KMS-11 (cell line): ENCODE data around the gene KMT2B.

Experiments used
- H2AFZ ChIP-seq: fragments of 200-600 bp; sonication (generic); 2 replicates; pipeline ENCODE4 v1.6.1; 2016; ENCODE audit warnings: antibody characterized with exemption, mixed run types, low read depth
- H3K27ac ChIP-seq: fragments of 200-600 bp; sonication (generic); 2 replicates; pipeline ENCODE4 v1.6.1; 2016; ENCODE audit warnings: mild to moderate bottlenecking, mixed run types
- H3K27me3 ChIP-seq: fragments of 200-600 bp; sonication (generic); 2 replicates; pipeline ENCODE4 v1.6.1; 2017; ENCODE audit warnings: mild to moderate bottlenecking, low read depth, mixed run types, moderate library complexity; ENCODE audit not compliant: insufficient read depth
- H3K36me3 ChIP-seq: fragments of 200-600 bp; sonication (generic); 2 replicates; pipeline ENCODE4 v1.6.1; 2017; ENCODE audit warnings: mild to moderate bottlenecking, mixed run types; ENCODE audit not compliant: insufficient read depth
- H3K4me1 ChIP-seq: fragments of 200-600 bp; sonication (generic); 2 replicates; pipeline ENCODE4 v1.6.1; 2016; ENCODE audit warnings: mild to moderate bottlenecking, low read depth, mixed run types; ENCODE audit not compliant: poor library complexity, severe bottlenecking
- H3K4me2 ChIP-seq: fragments of 200-600 bp; sonication (generic); 2 replicates; pipeline ENCODE4 v1.7.0; 2016; ENCODE audit warnings: mild to moderate bottlenecking, mixed run types
- H3K4me3 ChIP-seq: fragments of 200-600 bp; sonication (generic); IDR thresholded peaks from 2 replicates; pipeline ENCODE4 v1.6.1; 2017; ENCODE audit warnings: low read depth, low read length, mixed read lengths; ENCODE audit not compliant: insufficient read depth
- H3K79me2 ChIP-seq: fragments of 200-600 bp; sonication (generic); 2 replicates; pipeline ENCODE4 v1.6.1; 2016; ENCODE audit warnings: low read depth, mixed run types; ENCODE audit not compliant: insufficient read depth
- H3K9ac ChIP-seq: fragments of 200-600 bp; sonication (generic); 2 replicates; pipeline ENCODE4 v1.6.1; 2016; ENCODE audit warnings: mild to moderate bottlenecking, mixed run types
- H4K20me1 ChIP-seq: fragments of 200-600 bp; sonication (generic); 2 replicates; pipeline ENCODE4 v1.6.1; 2016; ENCODE audit warnings: mild to moderate bottlenecking, mixed run types; ENCODE audit not compliant: insufficient read depth
- TF ChIP-seq, protein P1 (sequence below): fragments of 200-600 bp; sonication (generic); conservative IDR thresholded peaks from 2 replicates; pipeline ENCODE4 v1.6.1; 2017; ENCODE audit warnings: low read depth, mild to moderate bottlenecking, antibody characterized with exemption, low read length, moderate library complexity, mixed read lengths

The KMT2B gene

DNA sequence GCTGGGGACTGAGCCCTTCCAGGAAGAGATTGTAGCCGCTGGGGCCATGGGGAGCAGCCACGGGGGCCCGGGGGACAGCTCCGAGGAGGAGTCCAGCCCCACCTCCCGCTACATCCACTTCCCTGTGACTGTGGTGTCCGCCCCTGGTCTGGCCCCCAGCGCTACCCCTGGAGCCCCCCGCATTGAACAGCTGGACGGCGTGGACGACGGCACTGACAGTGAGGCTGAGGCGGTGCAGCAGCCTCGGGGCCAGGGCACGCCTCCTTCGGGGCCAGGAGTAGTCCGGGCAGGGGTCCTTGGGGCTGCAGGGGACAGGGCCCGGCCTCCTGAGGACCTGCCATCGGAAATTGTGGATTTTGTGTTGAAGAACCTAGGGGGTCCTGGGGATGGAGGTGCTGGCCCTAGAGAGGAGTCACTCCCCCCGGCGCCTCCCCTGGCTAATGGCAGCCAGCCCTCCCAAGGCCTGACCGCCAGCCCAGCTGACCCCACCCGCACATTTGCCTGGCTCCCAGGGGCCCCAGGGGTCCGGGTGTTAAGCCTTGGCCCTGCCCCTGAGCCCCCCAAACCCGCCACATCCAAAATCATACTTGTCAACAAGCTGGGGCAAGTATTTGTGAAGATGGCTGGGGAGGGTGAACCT lies 14.9 kb downstream of the KMT2B start:
- TF ChIP-seq, protein P1, sequence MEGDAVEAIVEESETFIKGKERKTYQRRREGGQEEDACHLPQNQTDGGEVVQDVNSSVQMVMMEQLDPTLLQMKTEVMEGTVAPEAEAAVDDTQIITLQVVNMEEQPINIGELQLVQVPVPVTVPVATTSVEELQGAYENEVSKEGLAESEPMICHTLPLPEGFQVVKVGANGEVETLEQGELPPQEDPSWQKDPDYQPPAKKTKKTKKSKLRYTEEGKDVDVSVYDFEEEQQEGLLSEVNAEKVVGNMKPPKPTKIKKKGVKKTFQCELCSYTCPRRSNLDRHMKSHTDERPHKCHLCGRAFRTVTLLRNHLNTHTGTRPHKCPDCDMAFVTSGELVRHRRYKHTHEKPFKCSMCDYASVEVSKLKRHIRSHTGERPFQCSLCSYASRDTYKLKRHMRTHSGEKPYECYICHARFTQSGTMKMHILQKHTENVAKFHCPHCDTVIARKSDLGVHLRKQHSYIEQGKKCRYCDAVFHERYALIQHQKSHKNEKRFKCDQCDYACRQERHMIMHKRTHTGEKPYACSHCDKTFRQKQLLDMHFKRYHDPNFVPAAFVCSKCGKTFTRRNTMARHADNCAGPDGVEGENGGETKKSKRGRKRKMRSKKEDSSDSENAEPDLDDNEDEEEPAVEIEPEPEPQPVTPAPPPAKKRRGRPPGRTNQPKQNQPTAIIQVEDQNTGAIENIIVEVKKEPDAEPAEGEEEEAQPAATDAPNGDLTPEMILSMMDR, result no peak
- H3K27me3 ChIP-seq, result no peaks in the 10 kb centered on the region
- H3K9ac ChIP-seq, result no peak overlapping the region
- H3K36me3 ChIP-seq, result 0 out of 2 replicates have a peak, but pooled peaks cover 5% of the 10 kb centered on the region
- H3K4me1 ChIP-seq, result peaks cover 5% of the 10 kb centered on the region
- H3K4me2 ChIP-seq, result no peak overlapping the region
- H2AFZ ChIP-seq, result no peak overlapping the region
- H3K79me2 ChIP-seq, result no peaks in the 10 kb centered on the region
- H3K27ac ChIP-seq, result no peak overlapping the region
- no peak overlapping the region for H3K4me3 ChIP-seq
- no peaks in the 10 kb centered on the region for H4K20me1 ChIP-seq

DNA sequence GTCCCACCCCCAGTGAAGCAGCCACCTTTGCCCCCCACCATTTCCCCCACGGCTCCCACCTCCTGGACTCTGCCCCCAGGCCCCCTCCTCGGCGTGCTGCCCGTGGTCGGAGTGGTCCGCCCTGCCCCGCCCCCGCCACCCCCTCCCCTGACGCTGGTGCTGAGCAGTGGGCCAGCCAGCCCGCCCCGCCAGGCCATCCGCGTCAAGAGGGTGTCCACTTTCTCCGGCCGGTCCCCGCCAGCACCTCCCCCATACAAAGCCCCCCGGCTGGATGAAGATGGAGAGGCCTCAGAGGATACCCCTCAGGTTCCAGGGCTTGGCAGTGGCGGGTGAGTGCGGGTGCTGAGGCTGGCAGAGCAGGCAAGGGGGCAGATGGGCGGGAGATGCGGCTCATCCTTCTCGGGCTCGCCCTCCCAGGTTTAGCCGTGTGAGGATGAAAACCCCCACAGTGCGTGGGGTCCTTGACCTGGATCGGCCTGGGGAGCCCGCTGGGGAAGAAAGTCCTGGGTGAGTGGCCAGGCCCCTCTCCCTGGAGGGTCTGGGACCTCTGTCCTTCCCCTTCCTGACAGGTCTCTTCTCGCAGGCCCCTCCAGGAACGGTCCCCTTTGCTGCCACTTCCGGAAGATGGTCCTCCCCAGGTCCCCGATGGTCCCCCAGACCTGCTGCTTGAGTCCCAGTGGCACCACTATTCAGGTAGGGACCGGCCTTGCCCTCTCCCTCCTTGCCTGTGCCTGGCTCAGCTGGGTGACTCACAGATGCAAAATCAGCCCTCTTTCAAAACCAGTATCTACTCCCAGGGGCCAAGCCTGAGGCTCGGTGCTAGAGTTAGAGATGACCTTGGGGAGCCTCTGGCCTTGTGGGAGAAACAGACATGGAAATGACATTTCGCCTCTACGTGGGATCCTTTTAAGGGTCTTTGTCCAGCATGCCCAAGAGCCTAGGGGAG lies 15.7 kb downstream of the KMT2B start:
- Histone ChIP-seq H3K27me3 (no peaks in the 10 kb centered on the region), H3K27ac (no peak overlapping the region), H4K20me1 (no peaks in the 10 kb centered on the region), H3K4me1 (peaks cover 5% of the 10 kb centered on the region), H3K9ac (no peak overlapping the region), H3K36me3 (0 out of 2 replicates have a peak, but pooled peaks cover 5% of the 10 kb centered on the region), H3K4me3 (no peak overlapping the region), H2AFZ (no peak overlapping the region), H3K79me2 (no peaks in the 10 kb centered on the region), H3K4me2 (no peak overlapping the region)
- TF ChIP-seq, protein P1, result no peak

DNA sequence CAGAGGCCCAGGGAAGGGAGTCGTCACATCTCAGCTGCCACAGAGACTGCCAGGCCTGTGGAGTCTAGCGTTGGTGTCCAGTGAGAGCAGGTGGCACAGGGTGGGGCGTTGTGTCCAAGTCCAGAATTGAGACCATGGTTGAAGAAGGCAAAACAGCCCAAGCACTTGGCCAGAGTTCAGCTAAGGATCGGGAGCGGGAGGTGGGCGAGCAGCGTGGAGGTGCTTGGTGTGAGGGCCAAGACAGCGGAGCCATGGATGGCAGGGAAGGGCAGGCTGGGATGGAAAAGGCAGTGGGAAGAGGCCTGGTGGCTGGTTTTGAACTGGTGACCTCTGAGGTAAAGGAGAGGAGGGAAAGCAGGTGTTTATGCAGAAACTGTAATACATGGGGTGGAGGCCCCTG lies 16.5 kb downstream of the KMT2B start:
- H3K79me2 ChIP-seq, result no peaks in the 10 kb centered on the region
- H3K4me2 ChIP-seq, result no peak overlapping the region
- 0 out of 2 replicates have a peak, but pooled peaks cover 5% of the 10 kb centered on the region for H3K36me3 ChIP-seq
- H3K9ac ChIP-seq, result no peak overlapping the region
- H3K4me1 ChIP-seq, result peaks cover 5% of the 10 kb centered on the region
- H2AFZ ChIP-seq, result no peak overlapping the region
- H3K4me3 ChIP-seq, result no peak overlapping the region
- no peak overlapping the region for H3K27ac ChIP-seq
- H3K27me3 ChIP-seq, result no peaks in the 10 kb centered on the region
- TF ChIP-seq, protein P1, result no peak
- no peaks in the 10 kb centered on the region for H4K20me1 ChIP-seq

DNA sequence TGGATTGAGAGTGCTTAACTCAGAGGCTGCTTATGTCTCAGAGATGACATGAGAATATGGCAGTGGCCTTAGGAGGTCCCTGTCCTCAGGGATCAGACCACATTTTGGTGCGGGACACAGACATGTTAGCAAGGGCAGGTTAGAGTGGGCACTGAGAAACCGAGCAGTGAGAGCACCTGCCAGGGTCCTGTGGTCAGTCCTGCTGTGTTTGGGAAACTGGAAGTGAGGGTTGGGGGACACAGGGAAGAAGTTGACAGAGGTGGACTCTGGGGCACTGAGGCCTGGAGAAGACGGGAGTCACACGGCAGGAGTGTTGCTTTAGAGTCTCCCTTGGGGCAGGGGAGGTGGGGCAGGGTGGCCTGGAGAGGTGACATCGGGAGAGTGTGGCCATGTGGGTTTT lies 17.1 kb downstream of the KMT2B start:
- H4K20me1 ChIP-seq, result no peaks in the 10 kb centered on the region
- H3K4me1 ChIP-seq, result peaks cover 9% of the 10 kb centered on the region
- no peak overlapping the region for H3K9ac ChIP-seq
- no peak overlapping the region for H2AFZ ChIP-seq
- no peaks in the 10 kb centered on the region for H3K27me3 ChIP-seq
- 0 out of 2 replicates have a peak, but pooled peaks cover 5% of the 10 kb centered on the region for H3K36me3 ChIP-seq
- TF ChIP-seq, protein P1, result no peak
- no peak overlapping the region for H3K4me2 ChIP-seq
- no peak overlapping the region for H3K27ac ChIP-seq
- H3K79me2 ChIP-seq, result no peaks in the 10 kb centered on the region
- no peak overlapping the region for H3K4me3 ChIP-seq
